Right atrium auricular region (tissue), 2 donors: Measurements from ENCODE around the gene RBM24. TPM values are rescaled to one million over a fixed set of nuclear protein-coding genes. Genes with fewer than 3 reads are reported as not detected.

ENCODE experiments used
- DNase-seq: peaks from one replicate; pipeline ENCODE4 v3.0.0-alpha.2; 2019; ENCODE audit warnings: low spot score
- H3K27ac ChIP-seq, 2 donors: fragments of 200-600 bp; sonication (generic); 1 replicate in 1 of 2; 2 replicates in 1 of 2; pipeline ENCODE4 v1.5.1; 2016 to 2019
- H3K27me3 ChIP-seq, 2 donors: fragments of 200-600 bp; sonication (generic); one replicate each; pipeline versions ENCODE4 v1.5.1 to v1.6.0; 2017 to 2019
- H3K36me3 ChIP-seq: fragments of 200-600 bp; sonication (generic); one replicate; pipeline ENCODE4 v1.5.1; 2016
- H3K4me1 ChIP-seq, 2 donors: fragments of 200-600 bp; sonication (generic); one replicate each; pipeline versions ENCODE4 v1.5.1 to v1.6.0; 2017 to 2019
- H3K4me3 ChIP-seq, 2 donors: fragments of 200-600 bp; sonication (generic); 1 replicate in 1 of 2; 2 replicates in 1 of 2; pipeline ENCODE4 v1.5.1; 2017 to 2019; ENCODE audit warnings: mild to moderate bottlenecking in 1 of 2, moderate library complexity in 1 of 2
- H3K9me3 ChIP-seq, 2 donors: fragments of 200-600 bp; sonication (generic); one replicate each; pipeline ENCODE4 v1.5.1; 2019
- CTCF ChIP-seq, 2 donors: fragments of 200-600 bp; sonication (generic); IDR thresholded peaks; one replicate each; pipeline ENCODE4 v1.5.1; 2019; ENCODE audit warnings: antibody characterized with exemption in 2 of 2
- total RNA-seq, 2 donors: library from RNA; depleted of rRNA; stranded (reverse); fragments of >200 nt; gene quantifications; one replicate each; pipeline ENCODE4 v1.1.0, GENCODE V29; 2016

RBM24 gene
- total RNA-seq, 2 donors from 2014 or later, result 133 to 194 TPM

GRCh38 chr6:17343215-17343614 is 62.1 kb downstream of the RBM24 start:
- Histone ChIP-seq H3K4me1 (no peaks in the 10 kb centered on the region), H3K27ac (no peak overlapping the region), H3K9me3 (no peaks in the 10 kb centered on the region), H3K36me3 (no peaks in the 10 kb centered on the region), H3K27me3 (no peaks in the 10 kb centered on the region), H3K4me3 (no peak overlapping the region)
- TF ChIP-seq CTCF (IDR thresholded peaks at IDR 0.05), result no peak
- no peak for DNase-seq

Other genes with a start within 250 kb of the RBM24 start
- gene STMND1, start 179.3 kb upstream of the RBM24 start, total RNA-seq, result not detected
- 10 to 100 TPM; 59.9 to 63.6 TPM for gene CAP2, start 112.2 kb downstream of the RBM24 start, total RNA-seq